PC-9 (cell line): ENCODE measurements around the gene USP17L26. TPM values are rescaled to one million over a fixed set of nuclear protein-coding genes. Genes with fewer than 3 reads are reported as not detected.
"Not testable (repeated sequence)": the region's sequence is repeated elsewhere in the genome, so short reads cannot be mapped to it uniquely, and the experiment has no call there.

ENCODE experiments used
- BruUV-seq: library from RNA; stranded (reverse); fragments of 400-500 nt; replicated peaks from 2 replicates; lab custom pipeline; 2021; lab: Mats Ljungman, UMichigan
- CTCF ChIA-PET: fragments of 300-600 bp; sonication (Branson Sonifier 250); formaldehyde crosslinking; loops from one replicate; lab custom pipeline; 2022; ENCODE audit warnings: antibody characterized with exemption; lab: Charles Lee
- POLR2A ChIA-PET: fragments of 300-600 bp; sonication (Branson Sonifier 250); formaldehyde crosslinking; loops from one replicate; lab custom pipeline; 2022; ENCODE audit warnings: antibody characterized with exemption; ENCODE audit not compliant: unreplicated experiment; lab: Charles Lee
- DNase-seq, 2 experiments: peaks; one replicate each; pipeline versions ENCODE4 v3.0.0 to v3.0.0-alpha.2; 2015 to 2022; ENCODE audit warnings: mixed read lengths in 1 of 2
- H2AFZ ChIP-seq: fragments of 200-600 bp; sonication (generic); 2 replicates; pipeline ENCODE4 v1.8.1; 2017; ENCODE audit warnings: antibody characterized with exemption
- H3F3A ChIP-seq: fragments of 200-600 bp; sonication (generic); 2 replicates; pipeline ENCODE4 v1.8.1; 2017; ENCODE audit warnings: antibody characterized with exemption, mild to moderate bottlenecking, low read depth; ENCODE audit not compliant: insufficient read depth
- H3K27ac ChIP-seq: fragments of 200-600 bp; sonication (generic); 2 replicates; pipeline ENCODE4 v1.6.1; 2016; ENCODE audit warnings: mixed run types
- H3K27me3 ChIP-seq: fragments of 200-600 bp; sonication (generic); 2 replicates; pipeline ENCODE4 v1.6.1; 2016; ENCODE audit warnings: low read depth, mixed run types; ENCODE audit not compliant: insufficient read depth
- H3K36me3 ChIP-seq: fragments of 200-600 bp; sonication (generic); 2 replicates; pipeline ENCODE4 v1.6.1; 2016; ENCODE audit warnings: low read depth, mixed run types
- H3K4me1 ChIP-seq: fragments of 200-600 bp; sonication (generic); replicated peaks from 2 replicates; pipeline ENCODE4 v1.6.1; 2016; ENCODE audit warnings: mixed run types; ENCODE audit not compliant: insufficient read depth
- H3K4me2 ChIP-seq: fragments of 200-600 bp; sonication (generic); 2 replicates; pipeline ENCODE4 v1.6.1; 2017; ENCODE audit warnings: mixed run types
- H3K4me3 ChIP-seq: fragments of 200-600 bp; sonication (generic); 2 replicates; pipeline ENCODE4 v1.6.1; 2016; ENCODE audit warnings: mixed run types
- H3K79me2 ChIP-seq: fragments of 200-600 bp; sonication (generic); 2 replicates; pipeline ENCODE4 v1.6.1; 2017; ENCODE audit warnings: low read depth, mixed run types
- H3K9me2 ChIP-seq: fragments of 200-600 bp; sonication (generic); 2 replicates; pipeline ENCODE4 v1.8.1; 2017; ENCODE audit warnings: mild to moderate bottlenecking; ENCODE audit not compliant: insufficient read depth
- H3K9me3 ChIP-seq: fragments of 200-600 bp; sonication (generic); 2 replicates; pipeline ENCODE4 v1.8.1; 2016; ENCODE audit warnings: low read depth; ENCODE audit not compliant: insufficient read depth
- H4K20me1 ChIP-seq: fragments of 200-600 bp; sonication (generic); 2 replicates; pipeline ENCODE4 v1.8.1; 2017; ENCODE audit not compliant: insufficient read depth
- intact Hi-C: fragments of 100-400 bp; cut with micrococcal nuclease; formaldehyde crosslinking; loops from one replicate; pipeline ENCODE4 v1.10.0; 2022; ENCODE audit not compliant: unreplicated experiment
- total RNA-seq: library from RNA; stranded (reverse); gene quantifications from 2 replicates; pipeline ENCODE4 v1.2.3, GENCODE V29; 2021
- TF ChIP-seq, protein P1 (sequence below): fragments of 200-600 bp; sonication (generic); conservative IDR thresholded peaks from 2 replicates; pipeline ENCODE4 v1.6.1; 2017; ENCODE audit warnings: mixed run types, antibody characterized with exemption, mild to moderate bottlenecking, moderate library complexity

Gene USP17L26
- total RNA-seq, 1 experiment from 2014 or later, result not detected

DNA sequence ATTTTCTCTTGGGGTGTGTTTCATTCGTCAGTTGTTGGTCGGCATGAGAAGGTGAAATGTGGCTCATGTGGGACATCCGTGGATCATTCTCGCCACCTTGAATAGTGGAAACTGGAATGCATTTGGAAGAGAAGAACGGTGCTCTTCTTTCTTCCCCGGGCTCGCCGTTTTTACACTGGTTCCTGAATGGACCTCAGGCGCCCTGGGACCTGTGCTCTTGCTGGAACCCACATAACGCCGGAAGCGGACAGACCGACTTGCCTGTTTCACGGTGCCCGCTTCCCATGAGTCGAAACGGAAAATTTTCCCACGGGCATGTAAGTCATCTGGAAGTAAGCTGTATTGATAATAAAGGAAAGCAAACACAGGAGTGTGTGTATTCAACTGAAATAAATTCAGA, 16.4 kb downstream of the USP17L26 start:
- POLR2A ChIA-PET, H4K20me1 ChIP-seq, H3K9me2 ChIP-seq, H3K4me1 ChIP-seq, intact Hi-C loops, H3K79me2 ChIP-seq, CTCF ChIA-PET, H3K27me3 ChIP-seq, H3K4me3 ChIP-seq, BruUV-seq, DNase-seq, H3K9me3 ChIP-seq, H3F3A ChIP-seq, H3K36me3 ChIP-seq, H2AFZ ChIP-seq, H3K27ac ChIP-seq, H3K4me2 ChIP-seq: not testable (repeated sequence)

DNA sequence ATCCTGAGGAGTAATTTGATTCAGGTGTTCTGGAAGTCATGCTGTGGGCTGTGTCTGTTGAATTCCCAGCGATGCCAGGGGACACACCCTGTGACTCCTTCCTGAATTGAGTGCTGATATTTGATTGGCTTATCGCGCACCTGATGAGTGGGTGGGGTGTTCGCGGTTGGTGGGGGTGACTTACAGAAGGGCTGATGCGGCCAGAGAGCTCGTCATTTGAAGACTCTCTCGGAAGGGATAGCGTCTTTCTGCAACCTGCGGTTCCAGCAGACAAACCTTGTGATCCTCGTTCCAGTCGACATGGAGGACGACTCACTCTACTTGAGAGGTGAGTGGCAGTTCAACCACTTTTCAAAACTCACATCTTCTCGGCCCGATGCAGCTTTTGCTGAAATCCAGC, 18.9 kb downstream of the USP17L26 start, which contains the start of gene USP17L29:
TSS of gene USP17L29 (plus strand) at position 301 of the 400 bp plus-strand sequence. CDS start at position 301, 0 bp downstream.
- POLR2A ChIA-PET, DNase-seq, H3K9me2 ChIP-seq, intact Hi-C loops, H3F3A ChIP-seq, H4K20me1 ChIP-seq, H3K27ac ChIP-seq, H3K79me2 ChIP-seq, H3K4me1 ChIP-seq, H3K36me3 ChIP-seq, H3K27me3 ChIP-seq, CTCF ChIA-PET, H3K4me3 ChIP-seq, H3K9me3 ChIP-seq, H2AFZ ChIP-seq, H3K4me2 ChIP-seq, BruUV-seq: not testable (repeated sequence)

DNA sequence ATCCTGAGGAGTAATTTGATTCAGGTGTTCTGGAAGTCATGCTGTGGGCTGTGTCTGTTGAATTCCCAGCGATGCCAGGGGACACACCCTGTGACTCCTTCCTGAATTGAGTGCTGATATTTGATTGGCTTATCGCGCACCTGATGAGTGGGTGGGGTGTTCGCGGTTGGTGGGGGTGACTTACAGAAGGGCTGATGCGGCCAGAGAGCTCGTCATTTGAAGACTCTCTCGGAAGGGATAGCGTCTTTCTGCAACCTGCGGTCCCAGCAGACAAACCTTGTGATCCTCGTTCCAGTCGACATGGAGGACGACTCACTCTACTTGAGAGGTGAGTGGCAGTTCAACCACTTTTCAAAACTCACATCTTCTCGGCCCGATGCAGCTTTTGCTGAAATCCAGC, 28.4 kb downstream of the USP17L26 start, which contains the start of gene USP17L30:
TSS of gene USP17L30 (plus strand) at position 301 of the 400 bp plus-strand sequence. CDS start at position 301, 0 bp downstream.
- H4K20me1 ChIP-seq, intact Hi-C loops, H3K9me3 ChIP-seq, H3K27ac ChIP-seq, H3F3A ChIP-seq, H3K36me3 ChIP-seq, POLR2A ChIA-PET, H3K9me2 ChIP-seq, H3K79me2 ChIP-seq, H3K4me3 ChIP-seq, DNase-seq, CTCF ChIA-PET, H3K4me2 ChIP-seq, H3K27me3 ChIP-seq, H3K4me1 ChIP-seq, BruUV-seq, H2AFZ ChIP-seq: not testable (repeated sequence)

DNA sequence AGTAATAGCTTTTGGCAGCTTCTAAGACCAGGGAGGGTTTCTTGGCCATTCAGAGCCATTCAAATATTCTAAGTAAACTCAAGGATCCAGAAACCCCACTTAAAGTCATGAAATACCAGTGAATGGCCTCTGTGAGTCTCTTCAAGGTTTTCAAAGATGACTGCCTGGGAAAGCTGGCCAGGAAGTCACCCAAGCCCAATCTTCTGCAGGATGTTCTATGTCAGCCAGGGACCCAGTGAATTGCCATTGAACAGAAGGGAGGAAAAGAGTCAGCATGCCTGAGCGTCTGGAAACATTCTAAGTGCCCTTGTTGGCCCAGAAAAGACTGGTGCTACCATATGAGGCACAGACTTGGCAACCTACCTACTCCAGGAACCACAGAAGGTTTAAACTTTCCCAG, 45.4 kb downstream of the USP17L26 start:
- DNase-seq, H3K4me2 ChIP-seq, H2AFZ ChIP-seq, POLR2A ChIA-PET, H3K4me3 ChIP-seq, H3F3A ChIP-seq, H3K4me1 ChIP-seq, H3K79me2 ChIP-seq, CTCF ChIA-PET, H3K27ac ChIP-seq, H3K9me2 ChIP-seq, H3K9me3 ChIP-seq, intact Hi-C loops, H3K27me3 ChIP-seq, BruUV-seq, H3K36me3 ChIP-seq, H4K20me1 ChIP-seq: not testable (repeated sequence)

DNA sequence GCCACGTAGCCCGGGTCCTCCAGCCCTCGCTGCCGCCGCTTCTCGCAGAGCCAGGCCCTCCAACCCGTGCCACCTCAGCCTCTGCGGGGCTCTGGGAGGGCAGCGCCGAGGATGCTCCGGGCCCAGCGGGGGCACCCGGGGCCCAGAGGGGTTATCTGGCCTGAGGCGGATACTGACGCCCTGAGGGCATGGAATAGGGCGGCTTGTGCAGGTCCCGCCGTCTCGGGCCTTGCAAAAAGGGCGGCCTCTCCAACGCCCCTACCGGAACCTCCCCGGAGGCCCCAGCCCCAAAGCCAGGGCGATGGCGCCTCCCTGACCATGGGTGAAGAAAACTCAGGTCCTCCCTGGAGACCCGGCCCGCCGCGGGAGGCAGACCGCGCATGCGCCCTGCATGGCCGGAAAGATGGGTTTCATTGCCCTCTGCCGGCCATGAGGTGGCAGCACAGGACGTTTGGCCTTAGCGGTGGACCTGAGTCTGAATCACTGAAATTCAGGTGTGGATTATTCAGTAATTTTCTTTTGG, 46.6 kb downstream of the USP17L26 start:
- H3F3A ChIP-seq, H3K79me2 ChIP-seq, H3K27me3 ChIP-seq, CTCF ChIA-PET, H4K20me1 ChIP-seq, POLR2A ChIA-PET, BruUV-seq, H3K36me3 ChIP-seq, H3K9me2 ChIP-seq, intact Hi-C loops, H3K9me3 ChIP-seq, H2AFZ ChIP-seq, H3K4me2 ChIP-seq, H3K4me1 ChIP-seq, H3K27ac ChIP-seq, H3K4me3 ChIP-seq: not testable (repeated sequence)
- TF ChIP-seq, protein P1, sequence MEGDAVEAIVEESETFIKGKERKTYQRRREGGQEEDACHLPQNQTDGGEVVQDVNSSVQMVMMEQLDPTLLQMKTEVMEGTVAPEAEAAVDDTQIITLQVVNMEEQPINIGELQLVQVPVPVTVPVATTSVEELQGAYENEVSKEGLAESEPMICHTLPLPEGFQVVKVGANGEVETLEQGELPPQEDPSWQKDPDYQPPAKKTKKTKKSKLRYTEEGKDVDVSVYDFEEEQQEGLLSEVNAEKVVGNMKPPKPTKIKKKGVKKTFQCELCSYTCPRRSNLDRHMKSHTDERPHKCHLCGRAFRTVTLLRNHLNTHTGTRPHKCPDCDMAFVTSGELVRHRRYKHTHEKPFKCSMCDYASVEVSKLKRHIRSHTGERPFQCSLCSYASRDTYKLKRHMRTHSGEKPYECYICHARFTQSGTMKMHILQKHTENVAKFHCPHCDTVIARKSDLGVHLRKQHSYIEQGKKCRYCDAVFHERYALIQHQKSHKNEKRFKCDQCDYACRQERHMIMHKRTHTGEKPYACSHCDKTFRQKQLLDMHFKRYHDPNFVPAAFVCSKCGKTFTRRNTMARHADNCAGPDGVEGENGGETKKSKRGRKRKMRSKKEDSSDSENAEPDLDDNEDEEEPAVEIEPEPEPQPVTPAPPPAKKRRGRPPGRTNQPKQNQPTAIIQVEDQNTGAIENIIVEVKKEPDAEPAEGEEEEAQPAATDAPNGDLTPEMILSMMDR, result peak; percentile 58
- DNase-seq, result peak in 1 of 2 experiments; percentile 19
